Limb (tissue), 2 donors: ENCODE results near the gene CMKLR1.

ENCODE experiments used
- DNase-seq, 2 donors: peaks; one replicate each; pipeline ENCODE4 v3.0.0-alpha.2; 2016; ENCODE audit errors: extremely low spot score in 2 of 2

The CMKLR1 gene

GRCh38 chr12:108269224-108269623, 69.9 kb downstream of the CMKLR1 start:
- DNase-seq: no peak

- no peak for DNase-seq
Observed at GRCh38 chr12:108268397-108268796, 70.7 kb downstream of the CMKLR1 start.

GRCh38 chr12:108267450-108267849, 71.7 kb downstream of the CMKLR1 start:
- no peak for DNase-seq

- DNase-seq: no peak
Observed at GRCh38 chr12:108266131-108266530, 73.0 kb downstream of the CMKLR1 start.

- DNase-seq: no peak
Observed at GRCh38 chr12:108265505-108265904, 73.6 kb downstream of the CMKLR1 start.

- DNase-seq: no peak
Observed at GRCh38 chr12:108260969-108261368, 78.1 kb downstream of the CMKLR1 start.

GRCh38 chr12:108260039-108260438, 79.1 kb downstream of the CMKLR1 start:
- no peak for DNase-seq

GRCh38 chr12:108257610-108258106, 81.5 kb downstream of the CMKLR1 start:
- no peak for DNase-seq

- no peak for DNase-seq
Observed at GRCh38 chr12:108257004-108257403, 82.1 kb downstream of the CMKLR1 start.

- DNase-seq: no peak
Observed at GRCh38 chr12:108255252-108255602, 83.9 kb downstream of the CMKLR1 start.

- DNase-seq: no peak
Observed at GRCh38 chr12:108254517-108255251, 84.4 kb downstream of the CMKLR1 start.

- no peak for DNase-seq
Observed at GRCh38 chr12:108254030-108254429, 85.1 kb downstream of the CMKLR1 start.

GRCh38 chr12:108253540-108253939, 85.6 kb downstream of the CMKLR1 start:
- peak; percentile 10 to 60 for DNase-seq

GRCh38 chr12:108252523-108252922, 86.6 kb downstream of the CMKLR1 start:
- DNase-seq: no peak

- no peak for DNase-seq
Observed at GRCh38 chr12:108248011-108248410, 91.1 kb downstream of the CMKLR1 start.

GRCh38 chr12:108247130-108247529, 92.0 kb downstream of the CMKLR1 start:
- DNase-seq: no peak

- no peak for DNase-seq
Observed at GRCh38 chr12:108241986-108242703, 97.0 kb downstream of the CMKLR1 start.

- DNase-seq: no peak
Observed at GRCh38 chr12:108240928-108241327, 98.2 kb downstream of the CMKLR1 start.

GRCh38 chr12:108240027-108240785, 98.9 kb downstream of the CMKLR1 start:
- DNase-seq: no peak

- no peak for DNase-seq
Observed at GRCh38 chr12:108239378-108239777, 99.7 kb downstream of the CMKLR1 start.

GRCh38 chr12:108238474-108238873, 100.6 kb downstream of the CMKLR1 start:
- no peak for DNase-seq
